H1 (cell line): ENCODE results near the gene KRTAP5-6.

Source experiments
- CREB1 ChIP-seq: IDR thresholded peaks from 2 replicates; pipeline ENCODE4 v1.6.1; 2012; ENCODE audit warnings: inconsistent platforms
- CTCF ChIP-seq, 3 experiments: IDR thresholded peaks; 1 replicate in 2 of 3; 2 replicates in 1 of 3; pipeline versions ENCODE4 v1.5.1 to v1.6.1; 2011; ENCODE audit warnings: low read length in 3 of 3, mild to moderate bottlenecking in 3 of 3, inconsistent platforms in 2 of 3, low read depth in 1 of 3, moderate library complexity in 1 of 3; ENCODE audit not compliant: insufficient read depth in 1 of 3; ENCODE audit errors: control extremely low read depth in 1 of 3
- EZH2 ChIP-seq: fragments of 200-600 bp; sonication (generic); IDR thresholded peaks from 2 replicates; pipeline ENCODE4 v1.7.1; 2012; ENCODE audit warnings: low read depth, mild to moderate bottlenecking, moderate library complexity, low read length, inconsistent platforms; ENCODE audit not compliant: severe bottlenecking
- GTF2F1 ChIP-seq: IDR thresholded peaks from 2 replicates; pipeline ENCODE4 v1.6.1; 2012; ENCODE audit warnings: low read depth, low read length, improper control_type of control experiment, borderline replicate concordance
- JUND ChIP-seq: IDR thresholded peaks from 2 replicates; pipeline ENCODE4 v1.6.1; 2011; ENCODE audit warnings: mild to moderate bottlenecking, improper control_type of control experiment, low read length
- POLR2A ChIP-seq, 2 experiments: IDR thresholded peaks; 1 replicate in 1 of 2; 2 replicates in 1 of 2; pipeline ENCODE4 v1.6.1; 2011; ENCODE audit warnings: low read depth in 2 of 2, low read length in 2 of 2, mild to moderate bottlenecking in 2 of 2; ENCODE audit errors: control extremely low read depth in 1 of 2
- RNF2 ChIP-seq: fragments of 200-900, 300-1000 bp; sonication (generic); IDR thresholded peaks from 2 replicates; pipeline ENCODE4 v1.7.1; 2016; ENCODE audit warnings: borderline replicate concordance, low read depth, mild to moderate bottlenecking, antibody characterized with exemption, low read length; ENCODE audit not compliant: poor library complexity, severe bottlenecking; ENCODE audit errors: missing control alignments
- SP1 ChIP-seq: IDR thresholded peaks from 2 replicates; pipeline ENCODE4 v1.6.1; 2011; ENCODE audit warnings: low read depth, low read length
- TAF1 ChIP-seq: IDR thresholded peaks from 2 replicates; pipeline ENCODE4 v1.6.1; 2011; ENCODE audit warnings: mild to moderate bottlenecking, low read depth, low read length
- TBP ChIP-seq: IDR thresholded peaks from 2 replicates; pipeline ENCODE4 v1.6.1; 2011; ENCODE audit warnings: low read depth, low read length, improper control_type of control experiment
- TF ChIP-seq, protein P1 (sequence below): IDR thresholded peaks from 2 replicates; pipeline ENCODE4 v1.6.1; 2012; ENCODE audit warnings: inconsistent platforms

- TF ChIP-seq TAF1, result no peak
- no peak for TF ChIP-seq POLR2A (IDR thresholded peaks at IDR 0.05; ENCODE audit: control extremely low read depth in 1 of 2, low read depth in 2 of 2, low read length in 2 of 2)
- TF ChIP-seq SP1, result no peak
- TF ChIP-seq, protein P1, sequence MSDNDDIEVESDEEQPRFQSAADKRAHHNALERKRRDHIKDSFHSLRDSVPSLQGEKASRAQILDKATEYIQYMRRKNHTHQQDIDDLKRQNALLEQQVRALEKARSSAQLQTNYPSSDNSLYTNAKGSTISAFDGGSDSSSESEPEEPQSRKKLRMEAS, result no peak
- TF ChIP-seq CTCF (IDR thresholded peaks at IDR 0.05; ENCODE audit: control extremely low read depth in 1 of 3, insufficient read depth in 1 of 3, low read depth in 1 of 3, low read length in 3 of 3), result no peak
- no peak for TF ChIP-seq RNF2
- no peak for TF ChIP-seq GTF2F1
- TF ChIP-seq JUND, result no peak
- no peak for TF ChIP-seq EZH2
- TF ChIP-seq CREB1, result no peak
- TF ChIP-seq TBP, result no peak
These were observed 21.3 kb downstream of the KRTAP5-6 start for GRCh38 chr11:1718326-1718725.
